C4-2B (cell line): ENCODE results near the gene TWF2.
A peak's percentile ranks its signal among the peaks of the same experiment; 100 is the strongest.

Source experiments
- H3K27ac ChIP-seq: fragments of 450-650 bp; 2 replicates; pipeline ENCODE4 v1.5.1; 2017
- ZFX ChIP-seq: fragments of 450-650 bp; IDR thresholded peaks from 2 replicates; pipeline ENCODE4 v1.6.1; 2017
- TF ChIP-seq, protein P1 (sequence below): fragments of 450-650 bp; conservative IDR thresholded peaks from 2 replicates; pipeline ENCODE4 v1.5.1; 2017; ENCODE audit warnings: mild to moderate bottlenecking

Gene TWF2

DNA sequence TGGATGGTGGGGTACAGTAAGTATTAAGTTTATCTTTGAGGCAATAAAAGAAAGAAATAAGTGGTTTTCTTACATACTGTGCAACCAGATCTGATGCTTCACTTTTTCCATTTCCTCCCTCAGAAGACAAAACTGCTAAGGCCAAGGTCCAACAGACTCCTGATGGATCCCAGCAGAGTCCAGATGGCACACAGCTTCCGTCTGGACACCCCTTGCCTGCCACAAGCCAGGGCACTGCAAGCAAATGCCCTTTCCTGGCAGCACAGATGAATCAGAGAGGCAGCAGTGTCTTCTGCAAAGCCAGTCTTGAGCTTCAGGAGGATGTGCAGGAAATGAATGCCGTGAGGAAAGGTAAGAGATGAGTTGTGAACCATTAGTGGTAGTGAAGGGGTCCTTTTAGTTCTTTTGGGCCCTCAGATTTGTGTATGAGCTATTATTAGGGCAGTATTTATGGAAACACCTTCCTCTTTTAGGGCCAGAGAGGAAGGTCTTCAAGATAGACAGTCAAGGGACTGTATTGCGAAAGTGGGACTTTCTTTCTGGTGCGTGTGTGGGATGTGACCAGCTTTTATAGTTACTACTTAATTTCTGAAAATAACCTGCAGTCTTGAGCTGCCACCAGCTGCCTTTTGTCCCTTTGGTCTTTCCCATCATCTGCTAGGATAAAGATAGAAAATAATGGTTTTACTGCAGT lies 36.4 kb downstream of the TWF2 start:
- no peak overlapping the region for H3K27ac ChIP-seq
- no peak for TF ChIP-seq ZFX
- TF ChIP-seq, protein P1, sequence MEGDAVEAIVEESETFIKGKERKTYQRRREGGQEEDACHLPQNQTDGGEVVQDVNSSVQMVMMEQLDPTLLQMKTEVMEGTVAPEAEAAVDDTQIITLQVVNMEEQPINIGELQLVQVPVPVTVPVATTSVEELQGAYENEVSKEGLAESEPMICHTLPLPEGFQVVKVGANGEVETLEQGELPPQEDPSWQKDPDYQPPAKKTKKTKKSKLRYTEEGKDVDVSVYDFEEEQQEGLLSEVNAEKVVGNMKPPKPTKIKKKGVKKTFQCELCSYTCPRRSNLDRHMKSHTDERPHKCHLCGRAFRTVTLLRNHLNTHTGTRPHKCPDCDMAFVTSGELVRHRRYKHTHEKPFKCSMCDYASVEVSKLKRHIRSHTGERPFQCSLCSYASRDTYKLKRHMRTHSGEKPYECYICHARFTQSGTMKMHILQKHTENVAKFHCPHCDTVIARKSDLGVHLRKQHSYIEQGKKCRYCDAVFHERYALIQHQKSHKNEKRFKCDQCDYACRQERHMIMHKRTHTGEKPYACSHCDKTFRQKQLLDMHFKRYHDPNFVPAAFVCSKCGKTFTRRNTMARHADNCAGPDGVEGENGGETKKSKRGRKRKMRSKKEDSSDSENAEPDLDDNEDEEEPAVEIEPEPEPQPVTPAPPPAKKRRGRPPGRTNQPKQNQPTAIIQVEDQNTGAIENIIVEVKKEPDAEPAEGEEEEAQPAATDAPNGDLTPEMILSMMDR, result no peak

DNA sequence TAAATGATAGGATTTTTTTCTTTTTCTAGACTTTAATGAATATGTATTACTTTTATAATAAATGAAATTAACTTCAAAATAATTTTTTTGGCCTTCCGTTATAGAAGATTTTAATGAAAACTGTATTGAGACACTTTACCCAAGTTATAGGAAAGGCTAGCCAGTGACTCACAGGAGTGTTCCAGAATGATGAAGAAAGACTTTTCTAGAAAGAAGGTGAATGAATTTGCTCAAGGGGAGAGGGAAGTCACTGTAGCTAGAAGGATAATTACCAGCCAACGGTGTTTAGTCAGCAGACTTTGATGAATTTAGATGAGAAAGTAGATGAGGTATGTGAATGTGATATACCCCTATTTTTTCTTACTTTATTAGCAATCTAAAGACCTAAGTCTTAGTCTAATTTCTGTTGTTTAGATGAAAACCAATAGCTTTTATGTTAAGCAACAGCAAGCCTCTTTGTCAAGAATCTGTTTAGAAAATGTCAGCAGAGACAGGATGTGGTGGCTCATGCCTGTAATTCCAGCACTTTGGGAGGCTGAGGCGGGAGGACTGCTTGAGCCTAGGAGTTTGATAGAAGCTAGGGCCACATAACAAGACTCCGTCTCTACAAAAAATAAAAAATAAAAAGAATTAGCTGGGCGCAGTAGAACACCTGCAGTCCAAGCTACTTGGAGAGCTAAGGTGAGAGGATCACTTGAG lies 37.8 kb downstream of the TWF2 start:
- TF ChIP-seq, protein P1, result no peak
- TF ChIP-seq ZFX, result no peak
- no peak overlapping the region for H3K27ac ChIP-seq

GRCh38 chr3:52198643-52199608 lies 40.0 kb downstream of the TWF2 start:
- TF ChIP-seq, protein P1, result no peak

DNA sequence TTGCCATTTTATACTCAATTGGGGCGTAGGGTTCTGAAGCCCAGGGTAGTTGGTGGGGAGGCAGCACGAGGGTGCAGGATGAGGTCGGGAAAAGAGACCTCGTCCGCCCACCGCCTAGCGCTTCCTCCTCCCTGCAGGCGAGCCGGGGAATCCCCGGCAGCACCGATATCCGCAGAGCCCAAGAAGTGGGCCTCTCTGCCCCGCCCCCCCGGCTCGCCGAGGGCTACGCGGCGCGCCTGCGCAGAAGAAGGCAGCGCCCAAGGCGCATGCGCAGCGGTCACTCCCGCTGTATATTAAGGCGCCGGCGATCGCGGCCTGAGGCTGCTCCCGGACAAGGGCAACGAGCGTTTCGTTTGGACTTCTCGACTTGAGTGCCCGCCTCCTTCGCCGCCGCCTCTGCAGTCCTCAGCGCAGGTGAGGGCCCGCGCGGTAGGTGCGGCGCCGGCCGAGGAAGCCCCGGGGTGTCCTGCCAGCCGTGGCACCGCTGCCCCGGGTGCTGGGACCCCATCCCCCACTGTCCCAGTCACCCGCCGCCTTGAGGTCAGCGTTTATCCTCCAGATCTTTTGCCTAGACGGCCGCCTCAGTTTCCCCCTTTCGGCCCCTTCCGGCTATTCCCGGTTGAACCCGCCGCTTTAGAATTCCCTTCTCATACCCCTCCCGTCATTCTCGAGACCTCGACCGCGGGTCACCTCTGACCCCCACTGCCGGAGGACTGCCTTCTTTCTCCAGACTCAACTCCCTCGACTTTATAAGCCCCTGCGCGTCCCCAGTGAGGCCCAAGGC lies 40.9 kb downstream of the TWF2 start, which contains the start of gene ALAS1:
Gene ALAS1, plus strand, starts transcription at position 319 of the 784 bp plus-strand sequence. CDS start 1,082 bp downstream, outside the sequence.
- peak within 1 kb of the TSS; percentile 83 for H3K27ac ChIP-seq
- TF ChIP-seq ZFX, result peak; percentile 44; the same call in 1 of the 2 replicates
- TF ChIP-seq, protein P1, result no peak

More at GRCh38 chr3:52198643-52199608, 40.0 kb downstream of the TWF2 start:
- peak overlapping the region; percentile 83 for H3K27ac ChIP-seq

GRCh38 chr3:52197499-52197841 lies 41.5 kb downstream of the TWF2 start:
- H3K27ac ChIP-seq, result peak overlapping the region; percentile 83
- TF ChIP-seq, protein P1, result no peak
- TF ChIP-seq ZFX, result no peak

DNA sequence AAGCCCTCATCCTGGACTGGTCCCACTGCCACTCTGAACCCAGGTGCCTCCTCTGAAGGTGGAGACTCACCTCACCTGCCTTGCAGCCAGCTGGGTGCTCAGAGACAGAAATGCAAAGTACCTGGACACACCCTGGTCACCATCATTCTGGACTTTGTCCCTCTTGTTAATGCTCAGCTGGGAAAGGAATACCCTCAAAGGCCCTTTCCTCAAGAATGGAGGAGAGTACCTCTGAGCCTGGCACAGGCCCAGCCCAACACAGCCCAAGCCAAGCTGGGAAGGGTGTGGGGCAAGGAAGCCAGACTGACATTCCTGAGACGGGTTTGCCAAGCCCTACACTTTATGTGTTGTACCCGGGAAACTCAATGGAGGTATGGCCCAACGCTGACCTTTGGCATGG lies 42.0 kb downstream of the TWF2 start:
- TF ChIP-seq ZFX, result no peak
- TF ChIP-seq, protein P1, result no peak
- no peak overlapping the region; the same call in 1 of the 2 replicates for H3K27ac ChIP-seq
